Activated CD4-positive, alpha-beta T cell treated with anti-CD3 and anti-CD28 coated beads, Interleukin-2, amount 10 ng/mL, durations not matched to agents 24 days and 14 days (primary cell): ENCODE measurements around the gene SMIM44. TPM values are rescaled to one million over a fixed set of nuclear protein-coding genes. Genes with fewer than 3 reads are reported as not detected.
"Not testable (repeated sequence)": the region's sequence is repeated elsewhere in the genome, so short reads cannot be mapped to it uniquely, and the experiment has no call there.

Source experiments
- DNase-seq: peaks from one replicate; pipeline ENCODE4 v3.0.0; 2022
- H3K27ac Mint-ChIP-seq: one replicate; pipeline ENCODE4 v1.8.0; 2022; ENCODE audit warnings: mild to moderate bottlenecking, mixed read lengths
- H3K27me3 Mint-ChIP-seq: one replicate; pipeline ENCODE4 v1.8.0; 2022; ENCODE audit warnings: mixed read lengths
- H3K36me3 Mint-ChIP-seq: one replicate; pipeline ENCODE4 v1.8.0; 2022; ENCODE audit warnings: low read depth, mild to moderate bottlenecking, mixed read lengths
- H3K4me1 Mint-ChIP-seq: one replicate; pipeline ENCODE4 v1.8.0; 2021; ENCODE audit warnings: mixed read lengths
- H3K4me3 Mint-ChIP-seq: one replicate; pipeline ENCODE4 v1.8.0; 2022; ENCODE audit warnings: mild to moderate bottlenecking, moderate library complexity, mixed read lengths
- H3K9me3 Mint-ChIP-seq: one replicate; pipeline ENCODE4 v1.8.0; 2021; ENCODE audit warnings: mixed read lengths
- intact Hi-C: fragments of 100-400 bp; cut with micrococcal nuclease; formaldehyde crosslinking; loops from one replicate; pipeline ENCODE4 v1.15.1; 2023
- total RNA-seq: library from RNA; stranded (reverse); gene quantifications from 2 replicates; pipeline ENCODE4 v1.2.3, GENCODE V29; 2022

The SMIM44 gene
- total RNA-seq, 1 donor from 2014 or later: not detected

DNA sequence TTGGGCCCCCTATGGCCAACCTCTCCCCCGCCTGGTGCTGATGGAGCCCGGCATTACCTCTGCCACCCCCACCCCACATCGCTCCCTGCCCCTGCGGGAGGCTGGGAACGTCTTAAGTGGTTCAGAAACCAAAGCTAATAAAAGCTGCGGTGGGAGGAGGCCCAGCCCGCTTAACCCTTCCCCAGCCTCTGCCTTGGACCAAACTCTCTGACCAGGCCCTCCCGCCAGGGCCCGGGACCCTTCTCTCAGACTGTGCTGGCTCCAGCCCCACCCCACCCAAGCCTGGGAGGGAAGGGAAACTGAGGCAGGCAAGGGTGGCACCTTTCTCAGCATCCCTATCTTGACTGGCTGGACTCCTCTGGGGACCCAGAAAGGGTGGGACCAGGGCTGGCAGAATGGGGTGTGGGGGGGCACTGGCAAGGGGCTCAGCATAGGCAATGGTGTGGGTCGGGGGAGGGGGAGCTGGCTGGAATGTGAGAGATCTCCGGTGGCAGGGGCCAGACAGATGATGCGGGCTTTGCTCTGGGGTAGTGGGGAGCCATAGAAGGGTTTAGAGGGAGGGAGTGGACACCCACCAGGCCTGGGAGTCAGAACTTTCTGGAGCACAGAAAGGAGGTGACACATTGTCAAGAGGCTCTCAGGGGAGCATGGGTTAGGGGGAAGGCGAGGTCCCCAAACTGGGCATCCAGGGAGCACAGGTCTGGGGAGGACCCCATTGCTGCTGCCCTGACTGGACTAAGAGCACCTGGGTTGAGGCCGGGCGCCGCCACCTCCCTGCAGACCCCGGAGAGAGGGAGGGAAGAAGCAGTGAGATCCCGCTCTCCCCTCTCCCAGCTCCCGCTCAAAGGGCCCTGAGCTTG is 24.8 kb downstream of the SMIM44 start:
- no peak for DNase-seq
- intact Hi-C loops: no loop called here
- Mint-ChIP-seq H3K4me3 (no peak overlapping the region), H3K36me3 (no peaks in the 10 kb centered on the region), H3K27me3 (no peaks in the 10 kb centered on the region), H3K4me1 (no peaks in the 10 kb centered on the region), H3K27ac (no peak overlapping the region), H3K9me3 (no peaks in the 10 kb centered on the region)

DNA sequence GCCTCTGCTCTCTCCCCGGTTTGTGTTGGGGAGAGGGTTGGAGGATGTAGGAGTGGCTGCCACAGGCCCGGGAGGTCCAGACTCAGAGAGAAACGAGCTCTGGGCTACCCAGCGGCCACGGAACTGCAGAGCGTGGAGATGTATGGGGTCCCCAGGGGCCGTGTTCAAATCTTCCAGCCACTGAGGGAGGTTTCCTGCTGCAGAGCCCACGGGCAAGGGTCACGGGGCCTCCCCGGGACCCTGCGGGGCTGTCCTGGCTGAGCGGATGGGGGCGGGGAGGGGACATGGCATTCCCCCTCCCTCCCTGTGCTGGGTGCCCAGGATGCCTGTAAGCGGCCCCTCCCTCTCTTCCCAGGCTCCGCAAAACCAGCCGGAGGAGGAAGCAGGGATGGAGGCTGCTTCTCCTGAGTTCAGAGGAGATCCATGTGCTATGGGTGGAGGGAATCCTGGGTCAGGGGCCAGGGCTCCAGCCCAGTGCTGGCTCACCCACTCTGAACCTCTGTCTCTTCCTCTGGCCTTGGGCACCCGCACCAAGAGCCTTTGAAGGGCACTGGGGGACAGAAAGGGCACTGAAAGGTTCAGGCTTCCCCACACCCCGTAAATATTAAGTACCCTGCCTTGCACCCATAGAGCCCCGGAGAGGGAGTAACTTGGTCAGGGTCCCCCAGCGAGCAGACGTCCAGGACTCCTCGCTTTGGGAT is 25.6 kb downstream of the SMIM44 start:
- DNase-seq: no peak
- intact Hi-C loops: no loop called here
- Mint-ChIP-seq H3K9me3 (no peaks in the 10 kb centered on the region), H3K36me3 (no peaks in the 10 kb centered on the region), H3K4me1 (no peaks in the 10 kb centered on the region), H3K4me3 (no peak overlapping the region), H3K27me3 (no peaks in the 10 kb centered on the region), H3K27ac (no peak overlapping the region)

DNA sequence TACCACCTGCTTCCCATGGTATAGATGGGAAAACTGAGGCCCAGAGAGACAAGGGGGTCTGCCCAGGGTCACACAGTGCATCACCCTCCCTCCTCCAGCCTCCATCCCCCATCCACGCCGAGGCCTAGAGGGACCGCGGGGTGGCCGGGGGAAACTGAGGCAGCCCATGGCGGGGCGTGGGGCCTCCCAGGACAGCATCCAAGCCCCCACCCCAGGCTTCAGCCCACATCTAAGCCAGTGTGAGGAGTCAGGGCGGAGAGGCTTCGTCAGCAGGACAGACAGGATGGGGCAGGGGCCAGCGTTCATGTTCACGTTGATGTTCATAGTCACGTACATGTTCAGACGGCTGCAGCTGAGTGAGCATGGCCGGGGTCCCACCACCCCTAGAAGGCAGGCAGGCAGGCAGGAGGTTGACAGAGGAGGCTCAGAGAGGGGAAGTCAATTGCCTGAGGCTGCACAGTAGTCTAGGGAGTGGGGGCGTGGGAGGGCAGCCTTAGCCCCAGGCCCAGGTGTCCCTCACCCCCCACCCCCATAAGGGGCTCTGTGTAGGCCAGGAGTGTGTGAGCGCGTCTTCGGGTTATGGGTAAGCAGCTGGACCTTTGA is 26.2 kb downstream of the SMIM44 start:
- intact Hi-C loops: no loop called here
- H3K27me3 Mint-ChIP-seq: no peaks in the 10 kb centered on the region

DNA sequence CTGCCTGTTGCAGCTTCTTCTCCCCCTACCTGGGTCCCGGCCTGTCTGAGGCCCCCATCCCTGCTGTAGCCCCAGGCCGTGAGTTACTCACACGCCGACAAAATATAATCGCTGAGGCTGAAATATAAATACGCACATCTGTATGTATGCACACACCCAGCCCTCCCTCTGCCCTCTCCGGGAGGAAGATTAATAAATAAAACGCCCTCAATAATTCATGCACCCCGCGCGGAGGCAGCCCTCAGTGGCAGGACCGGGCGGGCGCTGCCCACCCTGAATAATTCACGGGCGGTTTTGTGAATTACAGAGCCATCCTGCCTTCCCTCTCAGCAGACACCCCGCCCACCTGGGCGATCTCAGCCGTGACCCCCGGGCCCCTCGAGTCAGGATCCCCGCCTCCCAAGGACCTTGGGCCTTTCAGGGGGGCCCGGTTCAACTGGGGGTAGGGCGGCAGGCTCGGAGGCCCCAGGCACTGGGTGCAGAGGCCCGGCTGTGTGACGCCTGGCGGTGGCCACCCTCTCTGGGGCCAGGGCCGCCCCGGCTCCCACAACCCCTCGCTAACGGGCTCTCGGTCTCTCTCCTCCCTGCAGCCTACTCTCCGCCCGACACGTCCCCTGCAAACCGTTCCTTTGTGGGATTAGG is 27.2 kb downstream of the SMIM44 start:
- Mint-ChIP-seq H3K36me3 (no peaks in the 10 kb centered on the region), H3K27ac (no peak overlapping the region), H3K4me1 (no peaks in the 10 kb centered on the region), H3K9me3 (no peaks in the 10 kb centered on the region), H3K4me3 (no peak overlapping the region), H3K27me3 (no peaks in the 10 kb centered on the region)
- no peak for DNase-seq
- intact Hi-C loops: no loop called here

More for the DNA sequence above, 26.2 kb downstream of the SMIM44 start:
- no peaks in the 10 kb centered on the region for H3K36me3 Mint-ChIP-seq
- no peak overlapping the region for H3K4me3 Mint-ChIP-seq
- no peak for DNase-seq
- no peaks in the 10 kb centered on the region for H3K9me3 Mint-ChIP-seq
- H3K4me1 Mint-ChIP-seq: no peaks in the 10 kb centered on the region
- H3K27ac Mint-ChIP-seq: no peak overlapping the region

DNA sequence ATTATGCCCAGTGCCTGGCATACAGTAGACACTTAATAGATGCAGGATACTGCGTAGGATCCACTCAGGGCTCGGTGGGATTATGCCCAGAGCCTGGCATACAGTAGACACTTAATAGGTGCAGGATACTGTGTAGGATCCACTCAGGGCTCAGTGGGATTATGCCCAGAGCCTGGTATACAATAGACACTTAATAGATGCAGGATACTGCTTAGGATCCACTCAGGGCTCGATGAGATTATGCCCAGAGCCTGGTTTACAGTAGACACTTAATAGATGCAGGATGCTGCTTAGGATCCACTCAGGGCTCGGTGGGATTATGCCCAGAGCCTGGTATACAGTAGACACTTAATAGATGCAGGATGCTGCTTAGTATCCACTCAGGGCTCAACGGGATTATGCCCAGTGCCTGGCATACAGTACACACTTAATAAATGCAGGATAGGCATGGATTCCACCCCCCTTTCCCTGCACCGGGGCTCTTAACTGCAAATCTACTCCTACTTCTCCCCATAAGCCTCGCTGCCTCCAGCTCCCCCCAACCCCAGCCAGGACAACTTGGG is 27.8 kb downstream of the SMIM44 start:
- intact Hi-C loops: no loop called here
- Mint-ChIP-seq H3K36me3 (no peaks in the 10 kb centered on the region), H3K9me3 (no peaks in the 10 kb centered on the region), H3K27ac (no peak overlapping the region), H3K4me1 (no peaks in the 10 kb centered on the region), H3K27me3 (no peaks in the 10 kb centered on the region), H3K4me3 (no peak overlapping the region)
- no peak for DNase-seq

DNA sequence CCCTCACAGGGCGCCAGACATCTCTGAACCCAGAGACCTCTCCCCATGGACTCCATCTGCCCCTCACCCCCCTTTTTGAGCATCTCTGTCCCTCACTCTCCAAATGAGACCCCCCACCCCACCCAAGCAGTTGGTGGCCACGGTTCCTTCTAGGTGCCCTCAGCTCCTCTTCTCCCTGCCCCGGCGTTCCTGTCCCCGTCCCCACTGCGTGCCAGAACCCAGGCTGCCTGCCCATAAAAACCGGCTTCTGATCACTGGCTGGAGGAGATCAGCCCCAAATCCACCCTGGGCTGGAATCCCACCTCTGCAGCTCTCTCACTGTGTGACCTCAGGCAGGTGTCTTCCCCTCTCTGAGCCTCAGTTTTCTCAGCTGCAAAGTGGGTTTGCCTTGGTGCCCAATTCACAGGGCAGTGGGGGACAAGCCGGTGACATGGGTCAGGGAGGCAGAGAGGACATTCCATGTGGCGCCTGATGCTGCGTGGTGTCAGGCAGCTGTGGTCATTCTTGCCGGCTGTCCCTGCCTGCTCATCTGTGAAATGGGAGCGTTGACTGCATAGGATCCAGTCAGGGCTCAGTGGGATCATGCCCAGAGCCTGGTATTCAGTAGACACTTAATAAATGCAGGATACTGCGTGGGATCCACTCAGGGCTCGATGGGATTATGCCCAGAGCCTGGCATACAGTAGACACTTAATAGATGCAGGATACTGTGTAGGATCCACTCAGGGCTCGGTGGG is 28.4 kb downstream of the SMIM44 start:
- Mint-ChIP-seq H3K4me1 (no peaks in the 10 kb centered on the region), H3K27me3 (no peaks in the 10 kb centered on the region), H3K27ac (no peak overlapping the region), H3K4me3 (no peak overlapping the region), H3K9me3 (no peaks in the 10 kb centered on the region), H3K36me3 (no peaks in the 10 kb centered on the region)
- intact Hi-C loops: no loop called here
- DNase-seq: no peak

DNA sequence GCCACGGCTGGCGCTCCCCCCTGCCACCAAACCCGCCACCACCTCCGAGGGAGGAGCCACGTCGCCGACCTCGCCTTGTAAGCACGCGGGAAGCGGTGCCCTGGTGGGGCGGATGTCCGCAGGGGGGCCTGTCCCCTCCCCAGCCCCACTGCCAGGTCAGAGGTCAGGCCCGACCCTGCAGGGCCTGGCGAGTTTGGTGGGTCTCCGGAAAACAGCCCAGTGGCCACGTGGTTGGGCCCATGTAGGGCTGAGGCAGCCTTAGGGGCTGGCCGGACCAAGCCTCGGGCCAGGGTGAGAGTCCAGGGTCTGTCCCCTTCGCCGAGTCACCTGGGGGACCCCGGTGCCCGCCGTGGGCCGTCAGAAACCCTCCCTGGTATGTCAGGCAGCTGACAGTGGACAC is 29.4 kb downstream of the SMIM44 start:
- H3K4me3 Mint-ChIP-seq: no peak overlapping the region
- DNase-seq: no peak
- no peaks in the 10 kb centered on the region for H3K9me3 Mint-ChIP-seq
- H3K36me3 Mint-ChIP-seq: no peaks in the 10 kb centered on the region
- no peaks in the 10 kb centered on the region for H3K4me1 Mint-ChIP-seq
- no peaks in the 10 kb centered on the region for H3K27me3 Mint-ChIP-seq
- intact Hi-C loops: no loop called here
- no peak overlapping the region for H3K27ac Mint-ChIP-seq

DNA sequence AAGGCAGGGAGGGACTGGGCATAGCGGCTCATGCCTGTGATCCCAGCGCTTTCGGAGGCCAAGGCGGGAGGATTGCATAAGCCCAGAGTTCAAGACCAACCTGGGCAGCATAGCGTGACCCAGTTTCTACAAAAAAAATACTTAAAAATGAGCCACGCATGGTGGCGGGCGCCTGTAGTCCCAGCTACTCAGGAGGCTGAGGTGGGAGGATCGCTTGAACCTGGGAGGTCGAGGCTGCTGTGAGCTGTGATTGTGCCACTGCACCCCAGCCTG is 30.4 kb downstream of the SMIM44 start:
- H3K27ac Mint-ChIP-seq, DNase-seq, intact Hi-C loops, H3K27me3 Mint-ChIP-seq, H3K9me3 Mint-ChIP-seq, H3K4me1 Mint-ChIP-seq, H3K36me3 Mint-ChIP-seq, H3K4me3 Mint-ChIP-seq: not testable (repeated sequence)

DNA sequence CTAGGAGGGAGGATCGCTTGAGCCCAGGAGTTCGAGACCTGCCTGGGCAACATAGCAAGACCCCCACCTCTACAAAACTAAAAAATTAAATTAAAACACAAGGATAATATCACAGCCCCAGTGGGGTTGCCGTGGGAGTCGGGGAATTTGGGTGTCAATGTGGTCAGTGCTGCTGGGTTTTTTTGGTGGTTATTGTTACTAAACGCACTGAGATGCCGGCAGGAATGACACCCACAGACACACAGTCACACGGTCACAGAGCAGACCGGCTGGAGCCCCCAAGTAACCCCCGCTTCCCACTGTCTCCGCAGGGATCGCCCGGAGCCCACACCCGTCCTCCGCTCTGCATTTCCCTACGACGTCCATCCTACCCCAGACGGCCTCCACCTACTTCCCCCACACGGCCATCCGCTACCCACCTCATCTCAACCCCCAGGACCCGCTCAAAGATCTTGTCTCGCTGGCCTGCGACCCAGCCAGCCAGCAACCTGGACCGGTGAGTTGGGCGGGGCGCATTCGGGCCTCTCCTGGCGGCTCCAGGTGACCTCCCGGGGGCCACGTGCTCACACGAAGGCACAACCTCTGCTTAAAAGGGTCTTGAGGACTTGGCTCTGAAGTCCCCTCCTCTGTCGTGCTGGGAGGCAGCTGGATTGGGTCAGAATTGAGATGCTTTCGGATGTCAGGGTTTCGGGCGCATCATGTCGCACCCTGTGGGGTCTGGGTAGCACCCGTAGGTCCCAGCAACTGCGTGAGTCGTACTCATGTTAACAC is 30.9 kb downstream of the SMIM44 start:
- intact Hi-C loops: no loop called here
- DNase-seq: no peak
- Mint-ChIP-seq H3K4me1 (no peaks in the 10 kb centered on the region), H3K4me3 (no peak overlapping the region), H3K27me3 (no peaks in the 10 kb centered on the region), H3K9me3 (no peaks in the 10 kb centered on the region), H3K36me3 (no peaks in the 10 kb centered on the region), H3K27ac (no peak overlapping the region)

DNA sequence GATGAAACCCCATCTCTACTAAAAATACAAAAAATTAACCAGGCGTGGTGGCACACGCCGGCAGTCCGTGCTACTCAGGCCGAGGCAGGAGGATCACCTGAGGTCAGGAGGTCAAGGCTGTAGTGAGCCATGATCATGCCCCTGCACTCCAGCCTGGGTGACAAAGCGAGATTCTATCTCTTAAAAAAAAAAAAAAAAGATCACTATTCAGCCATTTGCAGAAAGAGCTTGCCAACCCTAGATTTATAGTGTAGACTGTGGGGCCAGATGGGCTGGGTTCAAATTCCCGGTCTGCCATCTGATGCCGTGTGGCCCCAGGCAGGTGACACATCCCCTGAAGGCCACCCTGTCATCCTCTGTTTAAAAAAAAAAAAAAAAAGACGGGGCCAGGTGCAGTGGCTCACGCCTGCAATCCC is 31.8 kb downstream of the SMIM44 start:
- H3K36me3 Mint-ChIP-seq: no peaks in the 10 kb centered on the region
- H3K27ac Mint-ChIP-seq: no peak overlapping the region
- no peaks in the 10 kb centered on the region for H3K4me1 Mint-ChIP-seq
- H3K27me3 Mint-ChIP-seq: no peaks in the 10 kb centered on the region
- DNase-seq: no peak
- H3K4me3 Mint-ChIP-seq: no peak overlapping the region
- no peaks in the 10 kb centered on the region for H3K9me3 Mint-ChIP-seq
- intact Hi-C loops: no loop called here

DNA sequence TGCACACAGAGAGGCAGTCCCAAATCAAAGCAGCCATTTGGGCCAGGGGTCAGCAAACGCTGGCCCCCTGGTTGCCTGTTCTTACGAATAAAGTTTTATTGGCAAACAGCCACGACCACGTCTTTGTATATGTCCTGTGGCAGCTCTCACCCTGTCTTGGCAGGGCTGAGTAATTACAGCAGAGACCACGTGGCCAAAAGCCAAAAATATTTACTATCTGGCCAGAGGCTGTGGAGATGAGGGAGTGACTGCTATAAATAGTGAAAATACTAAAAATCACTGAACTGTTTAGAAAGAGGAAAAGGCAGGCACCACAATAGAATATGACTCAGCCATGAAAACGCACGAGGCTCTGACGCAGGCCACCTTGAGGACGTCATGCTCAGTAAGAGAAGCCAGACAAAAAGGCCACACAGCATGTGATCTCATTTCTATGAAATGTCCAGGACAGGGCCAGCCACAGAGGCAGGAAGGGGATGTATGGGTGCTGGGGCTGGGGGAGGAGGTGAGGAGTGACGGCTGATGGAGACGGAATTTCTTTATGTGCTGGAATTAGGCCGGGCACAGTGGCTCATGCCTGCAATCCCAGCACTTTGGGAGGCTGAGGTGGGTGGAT is 32.3 kb downstream of the SMIM44 start:
- H3K4me3 Mint-ChIP-seq: no peak overlapping the region
- no peaks in the 10 kb centered on the region for H3K9me3 Mint-ChIP-seq
- no peaks in the 10 kb centered on the region for H3K27me3 Mint-ChIP-seq
- no peak for DNase-seq
- intact Hi-C loops: no loop called here
- no peaks in the 10 kb centered on the region for H3K36me3 Mint-ChIP-seq
- no peaks in the 10 kb centered on the region for H3K4me1 Mint-ChIP-seq
- no peak overlapping the region for H3K27ac Mint-ChIP-seq

DNA sequence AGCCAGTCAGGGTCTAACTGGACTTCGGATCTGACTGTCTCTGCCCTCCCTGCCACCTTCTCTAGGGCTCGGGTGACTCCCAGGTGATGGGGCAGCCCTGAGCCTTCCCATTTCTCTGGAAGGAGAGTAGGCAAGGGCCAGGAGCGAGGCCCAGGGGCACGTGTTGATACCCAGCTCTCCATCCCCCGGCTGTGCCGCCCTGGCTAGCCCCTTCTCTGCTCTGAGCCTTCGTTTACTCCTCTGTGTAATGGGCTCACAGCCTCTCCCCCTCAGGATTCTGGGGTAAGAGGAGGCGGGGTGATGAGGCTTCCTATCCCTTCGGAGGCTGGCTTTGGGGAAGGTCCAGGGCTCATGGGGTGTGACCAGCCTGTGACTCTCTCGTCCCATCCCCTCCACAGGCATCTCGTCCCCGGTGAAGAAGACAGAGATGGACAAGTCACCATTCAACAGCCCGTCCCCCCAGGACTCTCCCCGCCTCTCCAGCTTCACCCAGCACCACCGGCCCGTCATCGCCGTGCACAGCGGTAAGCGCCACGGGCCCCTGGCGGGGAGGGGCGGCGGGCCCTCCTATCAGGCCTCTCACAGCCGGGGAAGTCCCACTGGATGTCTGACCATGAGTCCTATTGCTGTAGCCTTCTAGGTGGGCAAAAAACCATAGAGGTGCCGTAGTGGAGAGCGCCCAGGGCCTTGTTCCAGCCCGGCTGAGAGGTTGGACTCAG is 34.5 kb downstream of the SMIM44 start:
- no peak overlapping the region for H3K27ac Mint-ChIP-seq
- H3K36me3 Mint-ChIP-seq: no peaks in the 10 kb centered on the region
- intact Hi-C loops: no loop called here
- H3K4me1 Mint-ChIP-seq: peaks cover 1% of the 10 kb centered on the region
- no peaks in the 10 kb centered on the region for H3K27me3 Mint-ChIP-seq
- DNase-seq: no peak
- no peaks in the 10 kb centered on the region for H3K9me3 Mint-ChIP-seq
- no peak overlapping the region for H3K4me3 Mint-ChIP-seq
